Stomach smooth muscle (tissue), 2 donors: ENCODE results near the gene ZFP36L2.

Experiments used
- H3K27ac ChIP-seq: one replicate; pipeline ENCODE4 v1.7.0; 2013; ENCODE audit warnings: mild to moderate bottlenecking, low read length, inconsistent platforms
- H3K27me3 ChIP-seq, 2 donors: one replicate each; pipeline ENCODE4 v1.7.0; 2013; ENCODE audit warnings: low read length in 2 of 2; ENCODE audit not compliant: insufficient read depth in 2 of 2, control insufficient read depth in 1 of 2
- H3K36me3 ChIP-seq, 2 donors: one replicate each; pipeline ENCODE4 v1.7.0; 2013; ENCODE audit warnings: low read length in 2 of 2; ENCODE audit not compliant: control insufficient read depth in 2 of 2, insufficient read depth in 2 of 2
- H3K4me1 ChIP-seq: one replicate; pipeline ENCODE4 v1.7.0; 2013; ENCODE audit warnings: low read length; ENCODE audit not compliant: control insufficient read depth, insufficient read depth
- H3K4me3 ChIP-seq, 2 donors: one replicate each; pipeline ENCODE4 v1.7.0; 2013; ENCODE audit warnings: low read length in 2 of 2
- H3K9ac ChIP-seq, 2 donors: one replicate each; pipeline ENCODE4 v1.7.0; 2013; ENCODE audit warnings: low read length in 2 of 2, mild to moderate bottlenecking in 1 of 2
- H3K9me3 ChIP-seq, 2 donors: one replicate each; pipeline ENCODE4 v1.7.0; 2013; ENCODE audit warnings: low read length in 2 of 2; ENCODE audit not compliant: control insufficient read depth in 2 of 2
- donor health status: healthy.
- donor health status: Pancreatic carcinoma.

ZFP36L2 gene

DNA sequence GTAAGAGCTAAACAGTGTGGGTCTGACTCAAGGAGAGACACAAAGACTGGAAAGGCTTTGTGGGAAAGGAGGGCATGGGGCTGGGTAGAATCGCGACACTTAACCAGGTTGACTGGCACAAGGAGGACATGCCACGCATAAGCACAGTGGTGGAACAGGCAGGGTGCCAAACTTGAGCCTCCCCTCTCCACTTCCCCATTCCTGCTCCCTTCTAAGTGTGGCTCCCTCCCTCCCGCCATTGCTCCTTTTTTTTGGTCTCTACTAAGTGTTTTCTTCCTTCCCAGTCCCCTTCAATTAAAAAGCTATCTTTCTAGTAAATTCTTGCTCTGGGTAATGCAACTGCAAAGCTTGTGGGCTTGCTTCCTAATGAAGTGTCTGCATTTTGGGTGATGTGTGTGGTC is 40.3 kb upstream of the ZFP36L2 start:
- Histone ChIP-seq H3K27ac (peak overlapping the region; percentile 11), H3K4me1 (peaks cover 57% of the 10 kb centered on the region), H3K9me3 (no peaks in the 10 kb centered on the region), H3K4me3 (no peak overlapping the region), H3K27me3 (no peaks in the 10 kb centered on the region), H3K36me3 (no peaks in the 10 kb centered on the region), H3K9ac (no peak overlapping the region)

- Histone ChIP-seq H3K27ac (peak overlapping the region; percentile 78), H3K4me3 (peak overlapping the region; percentile 5 to 52), H3K4me1 (peaks cover 56% of the 10 kb centered on the region)
Observed at GRCh38 chr2:43265421-43265820, 39.0 kb upstream of the ZFP36L2 start.

DNA sequence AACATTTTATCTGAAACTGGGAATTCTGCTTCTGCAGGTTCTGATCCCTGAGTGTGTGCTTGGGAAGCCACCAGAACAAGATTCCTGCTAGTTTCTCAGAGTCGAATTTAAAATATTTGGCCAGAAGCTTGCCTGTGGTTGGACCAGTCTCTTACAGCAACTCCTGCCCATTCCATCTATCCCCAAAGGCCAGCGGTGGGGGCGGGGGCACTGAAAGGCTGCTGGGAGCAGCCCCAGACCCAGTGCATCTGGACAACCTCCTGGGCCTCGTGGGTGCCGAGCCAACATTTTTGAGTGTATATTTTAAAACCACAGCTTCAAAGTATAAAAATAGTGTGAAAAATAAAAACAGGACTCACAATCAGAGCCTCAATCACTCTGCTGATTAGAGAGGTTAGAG is 38.6 kb upstream of the ZFP36L2 start:
- peaks cover 52% of the 10 kb centered on the region for H3K4me1 ChIP-seq

More at GRCh38 chr2:43265421-43265820, 39.0 kb upstream of the ZFP36L2 start:
- H3K36me3 ChIP-seq: no peaks in the 10 kb centered on the region
- no peaks in the 10 kb centered on the region for H3K9me3 ChIP-seq
- peak overlapping the region; percentile 59 to 71 for H3K9ac ChIP-seq
- H3K27me3 ChIP-seq: no peaks in the 10 kb centered on the region

GRCh38 chr2:43262951-43263350 is 36.5 kb upstream of the ZFP36L2 start:
- H3K4me1 ChIP-seq: peaks cover 34% of the 10 kb centered on the region
- no peaks in the 10 kb centered on the region for H3K27me3 ChIP-seq
- no peaks in the 10 kb centered on the region for H3K36me3 ChIP-seq
- no peaks in the 10 kb centered on the region for H3K9me3 ChIP-seq
- H3K9ac ChIP-seq: no peak overlapping the region
- H3K4me3 ChIP-seq: no peak overlapping the region
- no peak overlapping the region for H3K27ac ChIP-seq

More for the DNA sequence above, 38.6 kb upstream of the ZFP36L2 start:
- no peaks in the 10 kb centered on the region for H3K9me3 ChIP-seq
- no peaks in the 10 kb centered on the region for H3K36me3 ChIP-seq
- H3K27me3 ChIP-seq: no peaks in the 10 kb centered on the region
- peak overlapping the region; percentile 78 for H3K27ac ChIP-seq
- peak overlapping the region; percentile 59 to 71 for H3K9ac ChIP-seq
- H3K4me3 ChIP-seq: peak overlapping the region; percentile 5 to 52

DNA sequence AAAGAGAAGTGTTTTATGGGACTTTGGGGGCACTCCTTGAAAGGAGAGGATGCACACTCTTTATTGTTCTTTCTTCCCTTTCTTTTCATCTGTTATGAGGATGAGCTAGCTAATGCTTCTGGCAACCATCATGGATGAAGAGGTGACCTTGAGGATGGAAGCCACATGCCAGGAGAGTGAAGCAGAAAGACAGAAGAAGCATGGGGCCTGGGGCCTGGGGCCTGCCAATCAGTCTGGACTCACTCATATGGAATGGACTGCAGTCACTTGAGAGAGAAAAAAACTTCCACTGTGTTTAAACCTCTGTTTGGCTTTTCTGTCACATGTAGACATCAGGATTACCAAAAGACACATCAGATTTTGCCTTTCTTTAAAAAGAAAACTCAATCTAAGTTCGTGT is 35.8 kb upstream of the ZFP36L2 start:
- H3K4me1 ChIP-seq: peaks cover 29% of the 10 kb centered on the region
- H3K9ac ChIP-seq: no peak overlapping the region
- no peak overlapping the region for H3K4me3 ChIP-seq
- no peaks in the 10 kb centered on the region for H3K9me3 ChIP-seq
- H3K27ac ChIP-seq: no peak overlapping the region
- no peaks in the 10 kb centered on the region for H3K27me3 ChIP-seq
- H3K36me3 ChIP-seq: no peaks in the 10 kb centered on the region

DNA sequence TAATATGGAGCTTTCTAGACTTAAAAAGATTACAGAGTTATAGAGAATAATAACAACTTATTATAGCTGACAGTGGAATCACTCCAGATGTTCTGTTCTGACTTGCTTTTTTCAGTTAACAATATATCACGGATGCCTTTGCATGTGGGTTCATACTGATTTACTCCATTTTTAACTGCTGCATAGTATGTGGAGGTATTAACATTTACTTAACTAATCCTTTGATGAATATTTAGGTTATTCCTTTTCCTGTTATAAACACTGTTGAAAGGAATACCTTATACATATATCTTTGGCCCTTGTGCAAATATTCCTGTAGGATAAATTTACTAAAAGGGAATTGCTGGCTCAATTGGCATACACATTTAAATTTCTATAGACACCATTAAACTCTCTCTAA is 33.1 kb upstream of the ZFP36L2 start:
- no peaks in the 10 kb centered on the region for H3K36me3 ChIP-seq
- H3K4me1 ChIP-seq: peaks cover 17% of the 10 kb centered on the region
- H3K9me3 ChIP-seq: no peaks in the 10 kb centered on the region
- no peak overlapping the region for H3K27ac ChIP-seq
- no peaks in the 10 kb centered on the region for H3K27me3 ChIP-seq
- no peak overlapping the region for H3K9ac ChIP-seq
- no peak overlapping the region for H3K4me3 ChIP-seq

DNA sequence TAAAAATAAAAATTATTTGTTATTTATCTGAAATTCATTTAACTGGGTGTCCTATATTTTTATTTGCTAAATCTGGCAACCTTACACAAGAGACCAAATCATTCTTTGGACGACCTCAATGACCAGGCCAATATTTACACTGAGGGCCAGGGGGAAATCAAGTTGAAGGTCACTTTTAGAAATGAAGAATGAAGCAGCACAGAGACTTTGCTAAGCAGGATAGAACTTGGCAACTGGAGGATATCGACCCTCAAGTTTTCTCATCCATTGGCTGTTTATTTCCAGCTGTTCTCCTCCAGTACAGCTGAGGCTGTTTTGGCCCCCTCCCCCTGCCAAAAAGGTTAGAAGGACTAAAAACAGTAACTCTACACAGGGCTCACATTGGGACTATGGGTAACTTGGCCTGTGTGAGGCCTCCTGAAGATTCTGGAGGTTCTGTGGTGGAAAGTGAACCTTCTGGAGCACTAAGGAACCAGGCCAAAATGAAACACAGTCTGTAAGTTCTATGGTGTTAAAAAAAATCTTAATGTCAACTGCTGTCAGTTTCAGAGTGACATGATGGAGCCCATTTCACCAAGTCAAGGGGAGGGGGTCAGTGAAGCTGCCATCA is 32.2 kb upstream of the ZFP36L2 start:
- Histone ChIP-seq H3K36me3 (no peaks in the 10 kb centered on the region), H3K27me3 (no peaks in the 10 kb centered on the region), H3K9ac (no peak overlapping the region), H3K4me1 (peaks cover 13% of the 10 kb centered on the region), H3K27ac (no peak overlapping the region), H3K4me3 (no peak overlapping the region), H3K9me3 (no peaks in the 10 kb centered on the region)

GRCh38 chr2:43255296-43255910 is 29.0 kb upstream of the ZFP36L2 start:
- H3K27ac ChIP-seq: peak overlapping the region; percentile 18
- no peaks in the 10 kb centered on the region for H3K9me3 ChIP-seq
- no peaks in the 10 kb centered on the region for H3K27me3 ChIP-seq
- H3K4me3 ChIP-seq: no peak overlapping the region
- peaks cover 34% of the 10 kb centered on the region for H3K4me1 ChIP-seq
- no peak overlapping the region for H3K9ac ChIP-seq
- no peaks in the 10 kb centered on the region for H3K36me3 ChIP-seq

DNA sequence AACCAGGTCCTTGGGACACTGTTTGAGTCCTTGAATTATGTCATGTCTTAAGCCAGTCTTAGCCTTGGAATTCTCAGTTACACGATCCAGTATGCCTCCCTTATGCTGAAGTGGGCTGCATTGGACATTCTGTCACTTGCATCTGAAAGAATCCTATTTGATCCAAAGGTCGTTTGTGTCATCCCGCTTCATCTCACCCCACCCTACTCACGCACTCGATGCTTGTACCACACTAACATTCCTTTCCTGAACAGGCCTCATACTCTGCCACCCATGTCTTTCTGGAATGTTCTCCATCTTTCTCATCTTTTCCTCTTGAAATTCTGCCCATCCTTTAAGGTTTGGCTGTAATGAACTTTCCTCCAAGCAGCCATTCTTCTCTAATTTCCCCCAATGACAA is 27.9 kb upstream of the ZFP36L2 start:
- Histone ChIP-seq H3K9ac (no peak overlapping the region), H3K9me3 (no peaks in the 10 kb centered on the region), H3K27me3 (no peaks in the 10 kb centered on the region), H3K36me3 (no peaks in the 10 kb centered on the region), H3K27ac (no peak overlapping the region), H3K4me3 (no peak overlapping the region), H3K4me1 (peaks cover 39% of the 10 kb centered on the region)

GRCh38 chr2:43251171-43251731 is 24.8 kb upstream of the ZFP36L2 start:
- peak overlapping the region; percentile 46 to 81 for H3K9ac ChIP-seq
- H3K4me1 ChIP-seq: peaks cover 39% of the 10 kb centered on the region
- no peaks in the 10 kb centered on the region for H3K36me3 ChIP-seq
- peak overlapping the region; percentile 96 for H3K27ac ChIP-seq
- H3K27me3 ChIP-seq: no peaks in the 10 kb centered on the region
- no peaks in the 10 kb centered on the region for H3K9me3 ChIP-seq
- peak overlapping the region in 1 of 2 donors; percentile 54 for H3K4me3 ChIP-seq

DNA sequence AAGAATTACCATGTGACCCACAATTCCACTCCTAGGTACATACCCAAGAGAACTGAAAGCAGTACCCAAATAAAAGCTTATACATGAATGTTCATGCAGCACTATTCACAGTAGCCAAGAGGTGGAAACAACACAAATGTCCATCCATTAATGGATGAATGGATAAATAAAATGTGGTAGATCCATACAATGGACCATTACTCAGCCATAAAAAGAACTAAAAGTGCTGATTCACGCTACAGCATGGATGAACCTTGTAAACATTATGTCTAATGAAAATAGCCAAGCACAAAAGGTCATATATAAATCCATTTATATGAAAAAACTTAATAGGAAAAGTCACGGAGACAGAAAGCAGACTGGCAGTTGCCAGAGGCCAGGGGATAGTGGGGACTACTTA is 23.6 kb upstream of the ZFP36L2 start:
- peak overlapping the region; percentile 58 for H3K27ac ChIP-seq
- H3K36me3 ChIP-seq: no peaks in the 10 kb centered on the region

More for the DNA sequence above, 23.6 kb upstream of the ZFP36L2 start:
- Histone ChIP-seq H3K4me3 (no peak overlapping the region), H3K27me3 (no peaks in the 10 kb centered on the region), H3K4me1 (peaks cover 32% of the 10 kb centered on the region), H3K9ac (no peak overlapping the region), H3K9me3 (no peaks in the 10 kb centered on the region)
